HepG2 (cell line): ENCODE results near the gene PON1. TPM values are rescaled to one million over a fixed set of nuclear protein-coding genes. Genes with fewer than 3 reads are reported as not detected.

ENCODE experiments used
- polyA plus RNA-seq, 8 experiments: library from polyadenylated mRNA; depleted of rRNA in 3 of 8; stranded (reverse) in 7 of 8; unstranded in 1 of 8; fragments of >200 nt; fragmentation: Illumina TruSeq in 4 of 8; extraction: Trizol in 4 of 8; gene quantifications; 2 replicates each; pipeline versions ENCODE4 v1.2.1 to v1.2.3, GENCODE V29; 2011 to 2016; ENCODE audit warnings: low read depth in 4 of 8, missing spikeins in 1 of 8, mixed read lengths in 1 of 8; ENCODE audit not compliant: insufficient read depth in 1 of 8
- small RNA-seq, 3 experiments: library from RNA; depleted of rRNA; stranded (forward); fragments of <200 nt; gene quantifications; one replicate each; pipeline ENCODE3, GENCODE V24; 2012; ENCODE audit warnings: low read depth in 2 of 3, low replicate concordance in 1 of 3; ENCODE audit not compliant: insufficient read length in 3 of 3, insufficient read depth in 2 of 3
- total RNA-seq, 5 experiments: library from RNA; depleted of rRNA; stranded (reverse); fragments of >200 nt; fragmentation: Illumina TruSeq; extraction: Trizol; gene quantifications; 2 replicates each; pipeline ENCODE4 v1.2.3, GENCODE V29; 2016; ENCODE audit warnings: low read depth in 1 of 5

Gene PON1
- total and polyA plus RNA-seq, 2 of the 13 experiments (the other 11 are each of a cell fraction or from before 2014, with no cell fraction given) = 0.27 to 0.57 TPM

Small RNA genes lying within 50 kb of the gene (small RNA-seq; reads per million reads assigned to genes)
- gene AC004022.2 = 0 reads per million in 3 experiments

Other genes with a start within 250 kb of the PON1 start
- gene PON3, start 71.8 kb upstream of the PON1 start, total RNA-seq (2016; rRNA removed; fragmentation: Illumina TruSeq; extraction: Trizol) = 14.1 and 23.6 TPM in 2 replicates
- gene PON3, start 71.8 kb upstream of the PON1 start, polyA plus RNA-seq (2011; rRNA removed) = 26.6 and 37.8 TPM in 2 replicates
- gene PON2, start 110.5 kb upstream of the PON1 start, total RNA-seq (2016; rRNA removed; fragmentation: Illumina TruSeq; extraction: Trizol) = 110 and 202 TPM in 2 replicates
- 159 and 217 TPM in 2 replicates for gene PON2, start 110.5 kb upstream of the PON1 start, polyA plus RNA-seq (2011; rRNA removed)
- gene ASB4, start 161.4 kb upstream of the PON1 start, total RNA-seq (2016; rRNA removed; fragmentation: Illumina TruSeq; extraction: Trizol) = 1.1 and 1.3 TPM in 2 replicates
- 2.6 and 4.0 TPM in 2 replicates for gene ASB4, start 161.4 kb upstream of the PON1 start, polyA plus RNA-seq (2011; rRNA removed)